Suppressor macrophage (primary cell): ENCODE measurements around the gene GPT2.
"Not testable (repeated sequence)": the region's sequence is repeated elsewhere in the genome, so short reads cannot be mapped to it uniquely, and the experiment has no call there.

Source experiments
- DNase-seq, 4 experiments: peaks; one replicate each; pipeline ENCODE4 v3.0.0-alpha.2; 2020 to 2022

The GPT2 gene

DNA sequence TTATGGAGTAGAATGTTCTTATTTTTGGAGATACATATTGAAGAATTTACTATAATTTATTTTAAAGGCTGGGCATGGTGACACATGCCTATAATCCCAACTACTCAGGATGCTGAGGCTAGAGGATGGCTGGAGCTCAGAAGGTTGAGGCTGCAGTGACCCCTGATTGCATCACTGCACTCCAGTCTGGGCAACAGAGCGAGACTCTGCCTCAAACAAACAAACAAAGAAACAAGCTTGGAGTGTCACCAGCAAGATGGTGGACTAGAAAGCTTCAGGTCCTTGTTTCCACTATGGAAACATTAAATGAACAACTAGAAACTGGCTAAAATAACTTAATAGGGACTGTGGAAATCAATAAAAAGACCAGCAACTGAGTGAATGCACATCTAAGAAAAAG is 17.9 kb upstream of the GPT2 start:
- no peak for DNase-seq

DNA sequence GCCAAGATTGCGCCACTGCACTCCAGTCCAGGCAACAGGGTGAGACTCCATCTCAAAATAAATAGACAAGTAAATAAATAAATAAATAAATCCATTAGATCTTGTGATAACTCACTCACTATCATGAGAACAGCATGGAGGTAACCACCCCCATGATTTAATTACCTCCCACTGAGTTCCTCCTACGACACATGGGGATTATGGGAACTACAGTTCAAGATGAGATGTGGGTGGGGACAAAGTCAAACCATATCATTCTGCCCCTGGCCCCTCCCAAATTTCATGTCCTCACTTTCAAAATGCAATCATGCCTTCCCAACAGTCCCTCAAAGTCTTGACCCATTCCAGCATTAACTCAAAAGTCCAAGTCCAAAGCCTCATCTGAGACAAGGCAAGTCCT is 16.7 kb upstream of the GPT2 start:
- DNase-seq, result peak in 2 of 4 experiments; percentile 28 to 40

DNA sequence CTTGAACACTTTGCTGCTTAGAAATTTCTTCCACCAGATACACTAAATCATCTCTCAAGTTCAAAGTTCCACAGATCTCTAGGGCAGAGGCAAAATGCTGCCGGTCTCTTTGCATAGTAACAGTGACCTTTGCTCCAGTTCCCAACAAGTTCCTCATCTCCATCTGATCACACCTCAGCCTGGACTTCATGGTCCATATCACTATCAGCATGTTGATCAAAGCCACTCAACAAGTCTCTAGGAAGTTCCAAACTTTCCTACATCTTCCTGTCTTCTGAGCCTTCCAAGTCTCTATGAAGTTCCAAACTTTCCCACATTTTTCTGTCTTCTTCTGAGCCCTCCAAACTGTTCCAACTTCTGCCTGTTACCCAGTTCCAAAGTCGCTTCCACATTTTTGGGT is 15.3 kb upstream of the GPT2 start:
- not testable (repeated sequence) for DNase-seq

GRCh38 chr16:46871597-46871996 is 12.6 kb upstream of the GPT2 start:
- DNase-seq, result no peak

DNA sequence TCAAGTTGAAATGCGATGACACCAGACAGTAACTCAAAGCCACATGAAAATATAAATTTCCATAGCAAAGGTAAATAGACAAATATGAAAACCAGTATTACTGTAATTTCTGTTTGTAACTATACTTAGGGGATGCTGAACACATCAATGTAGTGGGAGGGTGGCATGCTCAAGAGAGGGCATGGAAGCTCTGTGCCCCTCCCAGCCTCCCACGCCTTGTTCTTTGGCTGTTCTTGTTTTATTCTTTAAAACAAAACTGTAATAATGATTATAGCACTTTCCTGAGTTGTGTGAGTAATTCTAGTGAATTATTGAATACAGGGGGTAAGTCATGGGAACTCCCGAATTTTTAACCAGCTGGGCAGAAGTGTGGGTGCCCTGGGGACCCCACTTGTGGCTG is 11.0 kb upstream of the GPT2 start:
- peak in 2 of 4 experiments; percentile 26 to 30 for DNase-seq

DNA sequence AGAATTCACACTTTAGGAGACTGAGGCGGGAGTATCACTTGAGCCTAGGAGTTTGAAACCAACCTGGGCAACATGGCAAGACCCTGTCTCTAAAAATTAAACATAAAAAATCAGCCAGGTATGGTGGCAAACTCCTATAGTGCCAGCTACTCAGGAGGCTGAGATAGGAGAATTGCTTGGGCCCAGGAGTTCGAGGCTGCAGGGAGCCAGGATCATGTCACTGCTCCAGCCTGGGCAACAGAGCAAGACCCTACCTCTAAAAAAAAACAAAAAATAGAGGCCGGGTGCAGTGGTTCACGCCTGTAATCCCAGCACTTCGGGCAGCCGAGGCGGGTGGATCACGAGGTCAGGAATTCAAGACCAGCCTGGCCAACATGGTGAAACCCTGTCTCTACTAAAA is 8.9 kb upstream of the GPT2 start:
- no peak for DNase-seq

GRCh38 chr16:46882304-46882939 is 1.7 kb upstream of the GPT2 start:
- DNase-seq, result no peak

DNA sequence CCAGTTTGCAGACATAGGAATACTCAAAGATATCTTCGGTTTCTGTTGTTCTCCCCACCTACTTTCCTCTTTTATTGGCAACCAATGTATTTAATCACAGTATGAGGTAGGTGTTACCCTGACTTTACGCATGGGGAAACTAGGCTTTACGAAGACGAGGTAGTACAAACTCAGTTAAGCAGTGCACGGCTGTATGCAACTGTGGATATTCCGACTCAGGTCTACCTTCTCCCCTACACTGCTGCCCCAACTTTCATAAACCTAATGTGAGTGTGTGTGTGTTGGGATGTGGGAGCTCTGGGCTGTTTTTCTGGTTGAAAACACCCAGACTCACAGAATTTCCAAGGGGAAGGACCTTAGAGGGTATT is 1.2 kb upstream of the GPT2 start:
- no peak for DNase-seq

- no peak for DNase-seq
Measured at GRCh38 chr16:46883353-46883689, 841 bp upstream of the GPT2 start.

DNA sequence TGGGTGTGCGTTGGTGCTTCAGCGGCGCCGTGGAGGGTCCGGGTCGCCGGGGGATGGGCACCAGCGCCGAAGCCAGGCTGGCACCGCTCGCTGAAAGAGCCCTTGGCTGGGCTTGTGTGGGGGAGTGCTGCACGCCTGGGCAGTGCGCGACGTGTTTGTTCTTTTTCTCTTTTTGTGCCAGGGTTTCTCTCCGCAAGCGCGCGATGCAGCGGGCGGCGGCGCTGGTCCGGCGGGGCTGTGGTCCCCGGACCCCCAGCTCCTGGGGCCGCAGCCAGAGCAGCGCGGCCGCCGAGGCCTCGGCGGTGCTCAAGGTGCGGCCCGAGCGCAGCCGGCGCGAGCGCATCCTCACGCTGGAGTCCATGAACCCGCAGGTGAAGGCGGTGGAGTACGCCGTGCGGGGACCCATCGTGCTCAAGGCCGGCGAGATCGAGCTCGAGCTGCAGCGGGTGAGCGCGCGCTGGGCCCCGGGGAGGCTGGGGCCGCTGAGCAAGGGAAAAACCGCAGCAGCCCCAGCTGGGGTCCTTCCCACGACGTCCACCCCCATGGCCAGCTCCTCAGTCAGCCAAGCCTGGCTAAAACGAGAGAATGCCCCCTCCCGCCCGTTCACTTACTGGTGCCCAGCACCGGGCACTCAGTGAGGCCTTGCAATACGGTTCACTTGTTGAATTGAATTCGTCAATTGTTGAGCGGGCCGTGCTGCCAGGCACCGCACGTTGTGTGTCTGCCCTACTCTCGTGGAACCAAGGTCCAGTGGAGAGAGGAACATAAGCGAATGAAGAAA is 541 bp downstream of the GPT2 start:
- peak in 2 of 4 experiments; percentile 20 to 38 for DNase-seq

DNA sequence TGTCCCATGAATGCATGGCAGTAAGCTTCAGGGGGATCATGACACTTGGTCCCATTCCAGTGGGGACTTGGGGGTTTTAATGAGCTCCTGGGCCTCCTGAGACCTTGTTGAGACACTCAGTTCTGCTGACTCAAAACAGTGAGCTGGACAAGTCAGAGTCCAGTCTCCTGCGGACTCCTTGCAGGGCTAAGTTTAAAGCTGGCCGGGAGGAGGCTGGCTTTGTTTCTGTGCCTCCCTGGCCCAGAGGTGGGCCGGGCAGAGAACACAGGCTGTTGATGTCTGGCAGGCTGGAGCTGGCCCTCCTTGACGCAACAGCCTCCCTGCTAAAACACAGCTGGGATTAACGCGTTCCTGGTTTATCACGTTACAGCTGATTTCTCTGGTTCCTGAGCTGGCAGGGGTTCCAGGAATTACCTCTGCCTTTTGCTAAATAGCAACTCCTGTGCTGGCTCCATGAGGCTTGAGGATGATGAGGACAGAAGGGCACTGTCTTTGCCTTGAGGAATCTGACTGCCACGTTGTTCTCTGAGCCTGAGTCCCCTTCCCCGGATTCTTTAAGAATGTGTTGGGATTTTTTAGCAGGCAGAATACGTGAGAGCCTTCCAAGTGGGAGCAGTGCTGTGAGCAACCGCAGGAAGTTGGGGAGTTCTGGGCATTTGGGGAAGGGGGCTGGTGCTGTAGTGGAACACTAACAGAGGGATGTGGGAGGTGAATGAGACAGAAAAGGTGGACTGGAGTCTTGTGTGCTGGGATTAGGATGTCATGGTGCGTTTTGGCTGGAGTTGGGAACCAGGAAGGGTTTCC is 2.0 kb downstream of the GPT2 start:
- DNase-seq, result no peak

DNA sequence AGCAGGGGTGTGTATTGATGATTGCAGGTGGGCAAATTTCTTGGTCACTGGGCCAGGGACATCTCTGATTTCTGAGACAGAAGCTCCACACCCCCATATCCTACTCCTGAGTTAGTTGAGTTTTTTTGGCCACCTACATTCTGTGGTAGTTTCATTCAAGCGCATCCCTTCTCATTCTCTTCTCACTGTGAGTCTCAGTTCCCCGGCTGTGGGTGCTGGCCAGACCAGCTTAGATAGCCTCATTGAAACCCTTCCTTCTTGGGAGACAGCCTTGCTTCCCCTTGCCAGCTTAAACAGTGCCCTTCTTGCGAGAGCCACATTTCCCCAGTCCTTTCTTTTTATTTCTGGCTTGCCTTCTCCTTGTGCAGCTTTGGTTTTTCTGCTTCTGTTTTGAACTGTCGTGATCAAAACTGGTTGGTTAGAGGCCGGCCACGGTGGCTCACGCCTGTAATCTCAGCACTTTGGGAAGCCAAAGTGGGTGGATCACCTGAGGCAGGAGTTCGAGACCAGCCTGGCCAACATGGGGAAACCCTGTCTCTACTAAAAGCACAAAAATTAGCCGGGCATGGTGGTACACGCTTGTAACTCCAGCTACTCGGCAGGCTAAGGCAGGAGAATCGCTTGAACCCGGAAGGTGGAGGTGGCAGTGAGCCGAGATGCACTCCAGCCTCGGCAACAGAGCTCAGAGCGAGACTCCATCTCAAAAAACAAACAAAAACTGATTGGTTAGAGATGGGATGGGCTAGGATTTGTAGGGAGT is 2.8 kb downstream of the GPT2 start:
- no peak for DNase-seq

DNA sequence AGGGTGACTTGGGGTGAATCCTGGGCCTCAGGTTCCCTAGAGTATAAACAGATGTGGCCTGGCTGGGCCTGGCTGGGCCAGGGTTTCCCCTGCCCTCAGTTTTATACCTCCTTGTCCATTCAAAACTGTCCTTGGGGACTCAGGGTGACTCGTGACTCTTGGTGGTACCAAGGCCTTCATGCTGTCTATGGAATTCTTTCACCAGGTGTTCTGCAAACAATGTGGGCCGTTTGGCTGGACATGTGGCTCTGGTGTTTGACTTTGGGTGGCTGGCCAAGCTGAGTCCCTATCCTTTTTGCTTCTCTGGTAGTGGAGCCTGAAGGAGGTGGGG is 3.3 kb downstream of the GPT2 start:
- DNase-seq, result no peak

DNA sequence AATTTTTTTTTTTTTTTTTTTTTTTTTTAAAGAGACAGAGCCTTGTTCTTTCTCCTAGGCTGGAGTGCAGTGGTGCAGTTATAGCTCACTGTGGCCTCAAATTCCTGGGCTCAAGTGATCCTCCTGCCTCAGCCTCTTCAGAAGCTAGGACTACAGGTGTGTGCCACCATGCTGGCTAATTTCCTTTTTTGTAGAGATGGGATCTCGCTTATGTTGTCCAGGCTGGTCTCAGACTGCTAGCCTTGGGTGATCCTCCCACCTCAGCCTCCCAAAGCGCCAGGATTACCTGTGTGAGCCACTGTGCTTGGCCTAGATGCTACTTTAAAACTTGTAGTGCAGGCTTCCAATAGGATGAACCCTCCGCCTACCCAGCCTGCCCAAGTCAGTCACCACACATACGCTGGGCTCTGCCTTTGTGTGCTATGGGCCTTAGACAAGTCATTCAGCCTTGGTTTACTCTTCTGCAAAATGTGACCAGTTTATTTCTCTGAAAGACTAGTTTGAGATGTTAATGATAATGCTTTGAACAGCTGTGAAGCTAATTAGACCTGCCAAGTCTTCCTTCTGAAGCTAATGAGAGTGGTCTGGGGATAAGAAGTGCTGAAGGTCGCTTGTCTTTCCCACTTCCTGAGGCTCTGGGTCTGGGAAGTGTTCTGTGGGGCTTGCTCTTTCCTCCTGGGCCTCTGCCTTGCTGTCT is 5.2 kb downstream of the GPT2 start:
- no peak for DNase-seq

DNA sequence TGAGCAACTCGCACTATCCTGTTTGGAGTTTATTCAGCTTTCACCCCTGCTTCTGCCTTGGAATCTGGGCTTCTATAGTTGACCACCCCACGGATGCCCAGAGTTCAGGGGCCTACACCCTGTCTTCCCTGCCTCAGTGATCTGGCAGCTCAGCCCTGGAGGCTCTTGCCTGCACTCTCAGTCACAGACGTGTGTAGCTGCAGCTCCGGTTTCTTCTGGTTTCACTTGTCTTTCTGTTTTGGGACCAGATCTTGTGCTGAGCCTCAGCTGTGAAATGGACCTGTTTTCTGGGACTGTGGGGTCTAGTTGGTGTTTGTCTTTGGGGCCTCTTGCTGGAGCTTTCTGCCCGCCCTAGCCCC is 5.8 kb downstream of the GPT2 start:
- DNase-seq, result peak in 2 of 4 experiments; percentile 13 to 28

DNA sequence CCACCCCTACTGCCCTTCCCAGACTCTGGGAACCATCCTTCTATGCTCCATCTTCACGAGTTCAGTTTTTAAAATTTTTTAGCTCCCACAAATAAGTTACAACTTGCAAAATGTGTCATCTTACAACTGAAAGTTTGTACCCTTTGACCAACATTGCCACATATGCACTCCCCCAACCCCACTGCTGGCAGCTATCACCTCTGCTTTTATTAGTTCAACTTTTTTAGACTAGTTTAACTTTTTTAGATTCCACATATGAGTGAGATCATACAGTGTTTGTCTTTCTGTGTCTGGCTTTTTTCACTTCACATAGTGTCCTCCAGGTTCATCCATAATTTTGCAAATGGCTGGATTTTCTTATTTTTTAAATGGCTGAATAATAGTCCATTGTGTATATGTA is 7.7 kb downstream of the GPT2 start:
- DNase-seq, result no peak

DNA sequence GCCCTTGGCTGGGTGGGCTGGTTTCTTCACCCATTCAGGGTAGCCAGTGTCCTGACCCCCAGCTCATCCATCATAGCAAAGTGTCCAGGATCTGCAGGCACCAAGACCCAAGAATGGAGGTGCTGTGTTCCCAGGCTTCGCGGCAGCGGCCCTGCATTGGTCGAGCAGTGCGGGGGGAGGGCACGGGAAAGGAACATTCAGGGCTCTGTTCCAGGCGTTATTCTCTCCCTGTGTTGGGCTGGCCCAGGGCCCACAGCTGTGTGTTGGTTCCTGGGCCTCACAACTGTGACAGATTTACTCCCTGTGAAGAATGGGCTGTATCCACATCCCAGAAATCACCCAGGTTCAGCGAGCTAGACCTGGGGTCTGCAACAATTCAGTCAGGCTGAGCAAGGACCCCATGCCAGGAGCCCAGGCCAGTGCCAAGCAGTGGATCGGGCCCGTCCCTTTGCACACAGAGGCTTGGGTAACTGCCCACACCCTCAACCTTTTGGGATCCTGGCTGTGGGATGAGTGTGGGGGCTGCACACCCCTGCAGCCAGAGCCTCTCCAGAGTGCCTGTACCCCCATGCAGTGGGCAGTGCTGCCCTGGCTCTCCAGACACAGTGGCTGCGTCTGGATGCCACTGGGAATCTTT is 10.0 kb downstream of the GPT2 start:
- DNase-seq, result no peak

- DNase-seq, result no peak
Measured at GRCh38 chr16:46895399-46896313, 11.5 kb downstream of the GPT2 start.

GRCh38 chr16:46896314-46896968 is 12.3 kb downstream of the GPT2 start:
- DNase-seq, result no peak

- no peak for DNase-seq
Measured at GRCh38 chr16:46897471-46897870, 13.3 kb downstream of the GPT2 start.
